Measurements from ENCODE around the gene ZFYVE27. TPM values are rescaled to one million over a fixed set of nuclear protein-coding genes. Genes with fewer than 3 reads are reported as not detected.

ZFYVE27 gene
- polyA plus RNA-seq, 3 donors: 6.2 to 31.1 (median 9.7) TPM

DNA sequence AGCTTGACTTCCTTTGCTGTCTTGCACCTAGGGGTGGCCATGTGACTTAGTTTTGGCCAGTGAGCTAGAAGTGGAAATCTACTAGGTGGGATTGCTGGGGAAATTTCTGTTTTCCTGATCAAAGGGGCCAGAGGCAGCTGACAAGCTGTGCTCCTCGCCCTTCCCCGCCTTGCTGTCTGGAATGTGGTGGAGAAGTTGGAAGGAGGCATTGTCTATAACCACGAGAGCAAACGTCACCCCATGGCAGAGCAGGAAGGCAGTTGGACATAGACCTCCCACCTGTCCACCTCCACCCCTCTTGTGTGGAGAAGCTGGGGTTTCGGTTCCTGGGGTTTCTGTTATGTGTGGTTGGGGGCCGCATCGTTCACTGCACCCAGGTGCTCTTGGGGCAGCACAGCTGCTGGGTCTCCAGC, 27.6 kb downstream of the ZFYVE27 start:
- Mint-ChIP-seq H3K4me3 (no peak overlapping the region), H3K9me3 (peaks cover 0 to 1% (median 0%) of the 10 kb centered on the region in 7 donors), H3K4me1 (peaks cover 9% of the 10 kb centered on the region), H3K27ac (peak overlapping the region in 3 of 7 donors; percentile 27 to 39 (median 33)), H3K36me3 (peaks cover 27 to 30% of the 10 kb centered on the region in 2 donors), H3K27me3 (ENCODE audit: low read depth in 3 of 3) (peaks cover 1 to 8% (median 2%) of the 10 kb centered on the region in 3 donors)
- WGBS (ENCODE audit: insufficient coverage): 89% methylated on average over 3 of the region's 7 CpGs
- no peaks in the 10 kb centered on the region for H3K79me2 ChIP-seq (ENCODE audit: insufficient read depth, low read length)
- no peak overlapping the region for H3K4me2 ChIP-seq (replicated peaks; ENCODE audit: extremely low read depth, low read length, poor library complexity, severe bottlenecking)
- no peak overlapping the region for H3K4me3 ChIP-seq (replicated peaks in 1 of 3; ENCODE audit: low read depth in 2 of 3, low read length in 3 of 3)
- no peaks in the 10 kb centered on the region for H4K20me1 ChIP-seq (ENCODE audit: insufficient read depth, low read length)
- no peaks in the 10 kb centered on the region for H3K27me3 ChIP-seq (ENCODE audit: control insufficient read depth in 2 of 2, insufficient read depth in 2 of 2, low read length in 2 of 2)
- TF ChIP-seq CTCF (IDR thresholded peaks at IDR 0.05): no peak
- H3K9ac ChIP-seq (ENCODE audit: insufficient read depth, low read length, poor library complexity, severe bottlenecking): no peak overlapping the region
- H3K27ac ChIP-seq (ENCODE audit: low read depth in 1 of 2, low read length in 2 of 2): no peak overlapping the region
- no peak for DNase-seq
- no peak overlapping the region for H2AFZ ChIP-seq (ENCODE audit: insufficient read depth, low read depth, low read length, poor library complexity, severe bottlenecking)
- peaks cover 31 to 33% of the 10 kb centered on the region in 2 donors for H3K36me3 ChIP-seq (replicated peaks in 1 of 2; ENCODE audit: control insufficient read depth in 1 of 2, insufficient read depth in 2 of 2, low read length in 2 of 2)
- intact Hi-C loops (cut with micrococcal nuclease): no loop called here
- H3K9me3 ChIP-seq (replicated peaks in 1 of 2; ENCODE audit: control insufficient read depth in 1 of 2, insufficient read depth in 1 of 2, low read length in 2 of 2): no peaks in the 10 kb centered on the region
- peaks cover 0 to 3% of the 10 kb centered on the region in 2 donors for H3K4me1 ChIP-seq (ENCODE audit: control insufficient read depth in 1 of 2, insufficient read depth in 2 of 2, low read length in 2 of 2)

GRCh38 chr10:97765201-97765600, 28.3 kb downstream of the ZFYVE27 start:
- H3K4me2 ChIP-seq (replicated peaks; ENCODE audit: extremely low read depth, low read length, poor library complexity, severe bottlenecking): no peak overlapping the region
- Mint-ChIP-seq H3K27me3 (ENCODE audit: low read depth in 3 of 3) (peaks cover 5 to 14% (median 9%) of the 10 kb centered on the region in 3 donors), H3K36me3 (peaks cover 20 to 23% of the 10 kb centered on the region in 2 donors), H3K9me3 (peaks cover 0 to 1% (median 0%) of the 10 kb centered on the region in 7 donors), H3K4me3 (no peak overlapping the region), H3K27ac (no peak overlapping the region), H3K4me1 (peaks cover 16% of the 10 kb centered on the region)
- no peaks in the 10 kb centered on the region for H3K79me2 ChIP-seq (ENCODE audit: insufficient read depth, low read length)
- H3K36me3 ChIP-seq (replicated peaks in 1 of 2; ENCODE audit: control insufficient read depth in 1 of 2, insufficient read depth in 2 of 2, low read length in 2 of 2): peaks cover 24 to 26% of the 10 kb centered on the region in 2 donors
- no peak for TF ChIP-seq CTCF (IDR thresholded peaks at IDR 0.05)
- 96% methylated on average over 15 of the region's 15 CpGs for WGBS (ENCODE audit: insufficient coverage)
- H3K4me3 ChIP-seq (replicated peaks in 1 of 3; ENCODE audit: low read depth in 2 of 3, low read length in 3 of 3): no peak overlapping the region
- no peaks in the 10 kb centered on the region for H4K20me1 ChIP-seq (ENCODE audit: insufficient read depth, low read length)
- peaks cover under 1 to 1% of the 10 kb centered on the region in 2 donors for H3K27me3 ChIP-seq (ENCODE audit: control insufficient read depth in 2 of 2, insufficient read depth in 2 of 2, low read length in 2 of 2)
- H2AFZ ChIP-seq (ENCODE audit: insufficient read depth, low read depth, low read length, poor library complexity, severe bottlenecking): no peak overlapping the region
- no peaks in the 10 kb centered on the region for H3K9me3 ChIP-seq (replicated peaks in 1 of 2; ENCODE audit: control insufficient read depth in 1 of 2, insufficient read depth in 1 of 2, low read length in 2 of 2)
- H3K9ac ChIP-seq (ENCODE audit: insufficient read depth, low read length, poor library complexity, severe bottlenecking): no peak overlapping the region
- DNase-seq: no peak
- intact Hi-C loops (cut with micrococcal nuclease): no loop called here
- no peak overlapping the region for H3K27ac ChIP-seq (ENCODE audit: low read depth in 1 of 2, low read length in 2 of 2)
- H3K4me1 ChIP-seq (ENCODE audit: control insufficient read depth in 1 of 2, insufficient read depth in 2 of 2, low read length in 2 of 2): peaks cover 0 to 6% of the 10 kb centered on the region in 2 donors
